HG03280 (cell line): ENCODE results near the gene NAA35.
"Not testable (repeated sequence)": the region's sequence is repeated elsewhere in the genome, so short reads cannot be mapped to it uniquely, and the experiment has no call there.

Experiments used
- ATAC-seq: cut with Tn5 transposase; IDR thresholded peaks from one replicate; pipeline ENCODE4 v1.9.1; 2021; ENCODE audit warnings: mild to moderate bottlenecking, moderate library complexity; ENCODE audit not compliant: unreplicated experiment

The NAA35 gene

DNA sequence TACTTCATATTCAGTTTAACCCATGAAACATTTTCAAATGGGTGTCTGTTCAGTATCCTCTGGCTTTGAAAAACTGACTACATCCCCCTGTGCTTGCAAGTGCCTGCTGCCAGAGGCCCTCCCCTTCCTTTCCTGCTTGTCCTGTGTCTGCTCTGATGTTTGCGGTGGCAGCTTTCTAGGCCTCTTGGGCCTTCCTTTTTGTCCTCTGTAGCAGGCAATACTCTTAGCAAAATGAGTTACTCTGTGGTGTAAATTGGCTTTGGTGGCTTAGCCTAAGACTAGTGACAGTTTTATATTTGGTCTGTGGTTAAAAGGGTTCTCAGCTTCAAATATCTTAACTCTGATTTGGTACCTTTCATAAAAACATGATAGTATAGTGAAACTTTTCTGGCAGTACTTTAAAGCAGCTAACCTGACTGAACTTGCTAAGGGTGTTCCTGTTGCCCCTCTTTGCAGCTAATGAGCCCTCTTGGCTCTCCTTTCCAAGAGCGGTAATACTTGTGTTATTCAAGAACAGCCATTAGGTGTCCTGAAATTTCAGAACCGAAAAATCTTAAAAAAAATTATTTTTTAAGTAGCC lies 81.8 kb downstream of the NAA35 start:
- no peak for ATAC-seq

- no peak for ATAC-seq
Observed at GRCh38 chr9:86027767-86028166, 86.8 kb downstream of the NAA35 start.

DNA sequence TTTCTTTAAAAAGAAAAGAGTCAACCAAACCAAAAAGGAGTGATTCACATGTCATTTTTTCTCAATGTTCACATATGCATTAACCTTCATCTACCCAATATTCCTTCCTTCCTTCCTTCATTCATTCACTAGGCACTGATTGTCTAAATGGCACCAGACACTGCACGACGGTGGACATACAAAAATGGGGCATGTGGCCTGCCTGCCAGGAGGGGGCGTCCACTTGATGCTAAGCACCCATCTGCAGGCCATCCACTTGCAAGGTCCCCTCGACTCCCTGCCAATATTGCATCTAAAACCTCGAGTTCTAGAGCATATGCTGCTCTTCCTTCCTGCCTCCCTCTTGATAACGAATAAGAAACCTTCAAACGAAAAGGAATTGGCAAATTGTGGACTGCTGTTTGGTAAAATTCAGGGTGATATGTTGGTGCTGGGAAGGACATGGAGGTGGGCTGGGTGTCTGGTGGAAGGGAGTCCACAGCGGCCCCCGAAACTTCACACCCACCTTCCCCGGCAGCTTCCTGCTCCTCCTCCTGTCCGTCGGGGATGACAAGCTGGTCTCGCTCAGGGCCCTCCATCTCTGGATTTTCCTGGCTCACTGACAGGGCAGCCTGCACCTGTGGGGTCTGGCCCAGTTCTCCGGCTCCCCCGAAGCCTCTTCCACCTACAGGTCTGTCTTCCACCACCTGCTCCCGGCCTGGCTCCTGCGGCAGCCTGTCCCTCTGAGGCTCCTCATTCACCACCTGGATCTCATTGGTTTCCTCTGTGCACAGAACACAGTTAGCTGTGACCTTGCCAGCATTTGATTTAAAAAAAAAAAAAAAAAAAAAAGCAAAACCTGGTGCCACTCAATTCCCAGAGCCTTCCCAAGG lies 94.2 kb downstream of the NAA35 start:
- ATAC-seq: no peak

DNA sequence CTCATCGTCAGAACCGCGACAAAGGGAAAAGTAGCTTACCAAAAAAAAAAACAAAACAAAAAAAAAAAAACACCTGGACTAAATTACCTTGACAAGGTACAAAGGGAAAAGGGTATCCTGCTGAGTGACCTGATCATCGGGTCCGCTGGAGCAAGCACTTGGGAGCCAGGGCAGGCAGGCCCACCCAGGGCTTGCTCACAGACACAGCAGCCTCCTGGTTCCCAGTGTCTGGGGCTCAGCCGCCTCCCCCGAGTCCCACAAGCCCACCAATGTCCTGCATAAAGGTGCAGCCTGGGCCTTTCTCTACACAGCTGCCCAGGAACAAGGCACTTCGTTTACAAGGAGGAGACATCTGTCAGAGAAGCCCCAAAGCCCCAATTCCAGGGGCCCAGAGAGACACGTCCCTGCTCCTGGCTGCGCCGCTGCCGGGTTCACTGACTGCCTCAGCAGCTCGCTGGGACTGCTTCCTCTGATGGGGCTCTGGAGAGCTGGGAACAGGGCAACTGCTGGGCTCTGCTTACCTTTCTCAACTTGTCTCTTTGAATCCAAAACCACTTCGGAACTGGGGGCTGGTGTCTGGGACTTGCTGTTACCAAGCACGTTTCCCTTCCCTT lies 95.0 kb downstream of the NAA35 start:
- ATAC-seq: no peak

DNA sequence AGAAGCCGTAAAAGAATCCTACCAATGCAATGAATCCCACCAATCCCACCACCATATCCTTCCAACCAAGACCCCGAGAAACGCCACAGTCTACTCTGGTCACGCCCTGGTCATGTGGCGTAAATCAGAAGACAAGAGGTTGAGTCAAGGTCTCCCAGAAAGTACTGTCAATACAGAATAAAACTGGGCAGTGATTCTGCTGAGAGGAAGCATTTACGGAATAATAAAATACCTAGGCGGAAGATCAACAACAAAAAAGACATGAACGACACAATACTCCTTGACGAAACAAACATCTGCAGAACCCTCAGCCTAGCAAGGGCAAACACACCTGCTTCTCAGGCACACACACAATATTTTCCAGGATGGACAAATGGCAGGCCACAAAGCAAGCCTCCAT lies 95.6 kb downstream of the NAA35 start:
- ATAC-seq: no peak

DNA sequence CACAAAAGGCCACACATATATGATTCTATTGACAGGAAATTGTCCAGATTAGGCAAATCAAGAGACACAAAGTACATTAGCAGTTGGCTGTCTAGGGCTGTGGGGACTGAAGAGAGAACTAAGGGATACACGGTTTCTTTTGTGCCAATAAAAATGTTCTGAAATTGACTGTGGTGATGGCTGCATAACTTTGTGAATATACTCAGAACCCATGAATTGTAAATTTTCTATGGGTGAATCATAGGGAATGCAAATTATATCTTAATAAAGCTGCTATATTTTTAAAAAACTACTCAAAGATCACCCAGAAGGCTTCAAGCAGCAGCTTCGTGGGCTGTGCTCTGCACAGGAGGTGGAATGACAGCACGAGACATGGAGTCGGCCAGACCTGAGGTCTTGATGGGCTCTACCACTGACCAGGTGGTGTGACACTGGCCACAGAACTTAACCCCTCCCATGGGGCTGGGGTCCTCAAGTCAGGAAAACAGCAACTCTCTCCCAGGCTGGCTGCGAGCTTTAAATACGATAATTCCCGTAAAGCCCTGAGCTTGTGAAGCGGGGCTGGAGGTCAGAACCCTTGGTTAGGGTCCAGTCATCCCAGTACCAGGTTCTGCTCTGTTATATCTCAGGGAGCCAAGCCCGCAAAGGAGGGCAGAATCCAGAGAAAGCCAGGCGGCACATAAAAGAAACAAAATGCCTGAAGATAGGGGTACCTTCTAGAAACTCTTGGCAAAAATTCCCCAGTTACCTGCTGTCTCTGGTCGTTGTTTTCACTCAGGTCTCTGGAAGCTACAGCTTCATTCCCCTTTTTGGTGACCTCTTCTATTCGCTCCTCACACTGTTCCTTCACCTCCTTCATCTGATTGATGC lies 99.3 kb downstream of the NAA35 start:
- ATAC-seq: no peak

DNA sequence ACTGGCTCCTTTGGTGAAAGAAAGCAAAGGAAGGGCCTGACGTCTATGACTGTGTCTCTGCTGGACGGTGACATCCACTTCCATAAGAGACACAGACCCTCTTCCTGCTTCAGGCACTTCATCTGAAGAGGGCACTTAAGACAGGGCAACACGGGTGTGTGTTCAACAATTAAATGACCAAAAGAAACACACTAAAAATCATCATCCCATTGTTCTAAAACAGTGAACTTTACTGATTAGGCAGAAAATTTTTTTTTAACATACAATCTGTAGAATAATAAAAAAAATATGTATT lies 99.9 kb downstream of the NAA35 start:
- ATAC-seq: no peak

DNA sequence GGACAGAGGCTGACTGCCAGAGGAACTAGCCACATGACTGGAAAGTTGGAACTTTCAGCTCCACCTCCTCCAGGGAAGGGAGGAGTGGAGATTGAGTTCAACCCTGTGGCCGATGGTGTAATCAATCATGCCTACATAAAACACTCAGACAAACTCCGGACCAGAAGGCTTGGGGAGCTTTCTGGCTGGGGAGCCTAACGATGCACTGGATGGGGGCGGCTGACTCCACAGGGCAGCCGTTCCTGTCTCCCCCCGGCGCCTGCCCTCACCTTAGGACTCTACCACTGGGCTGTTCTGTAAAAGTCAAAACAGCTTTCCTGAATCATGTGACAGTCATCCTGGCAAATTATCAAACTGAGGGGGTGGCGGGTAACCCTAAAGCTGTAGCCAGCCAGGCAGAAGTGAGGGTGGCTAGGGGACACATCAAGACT lies 100.4 kb downstream of the NAA35 start:
- no peak for ATAC-seq

DNA sequence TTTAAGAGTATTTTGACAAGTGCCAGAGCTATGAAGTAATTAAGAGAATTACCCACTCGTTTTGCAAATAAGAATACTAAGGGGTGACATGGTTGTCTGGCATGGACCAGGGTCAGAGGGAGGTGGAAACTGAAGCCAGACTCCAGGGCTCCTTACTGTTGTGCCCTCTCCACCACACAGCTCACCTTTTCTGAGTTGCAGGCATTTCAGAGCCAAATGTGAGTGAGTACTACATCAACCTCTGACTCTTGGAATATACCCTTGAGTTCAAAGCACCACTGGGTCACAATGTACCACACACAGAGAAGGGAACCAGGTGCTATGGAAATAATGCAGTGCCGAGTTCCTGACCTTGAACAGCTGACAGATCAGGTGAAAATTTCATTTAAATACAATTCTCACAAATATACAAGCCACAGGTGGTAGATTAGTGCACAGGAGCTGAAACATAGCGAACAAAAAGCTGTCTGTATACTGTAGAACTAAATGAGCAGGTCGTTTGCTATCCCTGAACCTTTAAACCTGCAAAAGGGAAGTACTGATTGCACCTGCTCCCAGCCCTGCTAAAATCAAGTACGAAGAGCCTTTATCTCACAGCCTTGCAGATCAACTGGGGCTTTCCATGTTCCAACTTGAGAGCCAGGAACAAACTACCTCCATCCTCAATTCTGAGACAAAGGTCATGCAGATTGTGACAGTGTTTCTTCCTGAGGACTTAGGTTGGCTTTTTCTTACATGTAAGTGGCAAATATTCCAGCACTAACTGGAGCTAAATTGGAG lies 101.4 kb downstream of the NAA35 start:
- no peak for ATAC-seq

GRCh38 chr9:86043586-86043985 lies 102.6 kb downstream of the NAA35 start:
- ATAC-seq: no peak

DNA sequence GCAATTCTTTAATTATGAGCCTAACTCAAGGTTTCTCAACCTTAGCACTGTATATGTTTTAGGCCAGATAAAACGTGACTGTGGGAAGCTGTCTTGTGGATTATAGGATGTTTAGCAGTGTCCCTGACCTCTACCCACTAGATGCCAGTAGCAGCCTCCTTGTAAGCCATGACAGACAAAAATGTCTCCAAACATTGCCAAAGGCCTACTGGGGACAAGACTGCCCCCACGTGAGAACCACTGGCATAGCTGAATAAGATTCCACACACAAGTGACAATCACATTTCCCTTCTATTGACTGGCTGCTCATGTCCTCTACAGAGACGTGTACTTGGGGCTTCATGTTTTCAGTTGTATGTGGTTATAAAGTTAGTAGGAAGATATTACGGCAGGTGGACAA lies 103.1 kb downstream of the NAA35 start:
- no peak for ATAC-seq

DNA sequence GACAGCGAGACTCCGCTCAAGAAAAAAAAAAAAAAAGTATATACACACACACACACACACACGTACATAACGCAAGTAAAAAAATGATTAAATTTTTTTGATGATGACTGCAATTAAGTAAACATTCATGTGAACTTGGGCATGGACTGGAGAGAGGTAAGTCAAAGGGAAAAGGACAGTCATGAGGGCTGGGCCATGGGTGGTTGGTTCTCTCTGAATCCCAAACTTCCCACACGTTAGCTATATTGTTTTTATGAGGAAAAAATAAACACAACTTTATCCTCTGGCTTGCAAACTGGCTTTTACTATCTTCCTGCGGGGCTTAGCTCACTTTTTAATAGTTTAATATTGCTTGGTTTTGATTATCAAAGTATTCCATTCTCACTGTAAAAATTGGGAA lies 104.7 kb downstream of the NAA35 start:
- no peak for ATAC-seq

- no peak for ATAC-seq
Observed at GRCh38 chr9:86046071-86046636, 105.2 kb downstream of the NAA35 start.

DNA sequence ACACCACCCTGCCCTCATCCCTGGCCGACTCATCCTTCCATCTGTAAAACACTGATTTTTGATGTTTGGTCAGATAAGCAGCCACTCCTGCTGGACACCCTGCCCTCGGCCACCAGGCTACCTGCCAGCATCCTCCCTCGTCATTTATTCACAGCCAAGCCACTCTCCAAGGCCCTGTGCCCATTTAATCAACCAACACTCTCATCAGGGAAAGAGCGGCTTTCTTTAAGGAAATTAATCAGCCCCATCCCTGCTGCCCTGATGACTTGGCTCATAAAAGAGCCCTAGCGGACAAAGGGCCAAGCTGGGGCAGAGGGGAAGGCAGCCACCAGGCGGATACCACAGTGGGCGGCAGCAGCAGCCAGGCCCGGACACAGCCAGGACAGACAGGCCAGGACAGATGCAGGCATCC lies 106.0 kb downstream of the NAA35 start:
- no peak for ATAC-seq

GRCh38 chr9:86047361-86047760 lies 106.4 kb downstream of the NAA35 start:
- no peak for ATAC-seq

GRCh38 chr9:86048018-86048742 lies 107.2 kb downstream of the NAA35 start:
- not testable (repeated sequence) for ATAC-seq

DNA sequence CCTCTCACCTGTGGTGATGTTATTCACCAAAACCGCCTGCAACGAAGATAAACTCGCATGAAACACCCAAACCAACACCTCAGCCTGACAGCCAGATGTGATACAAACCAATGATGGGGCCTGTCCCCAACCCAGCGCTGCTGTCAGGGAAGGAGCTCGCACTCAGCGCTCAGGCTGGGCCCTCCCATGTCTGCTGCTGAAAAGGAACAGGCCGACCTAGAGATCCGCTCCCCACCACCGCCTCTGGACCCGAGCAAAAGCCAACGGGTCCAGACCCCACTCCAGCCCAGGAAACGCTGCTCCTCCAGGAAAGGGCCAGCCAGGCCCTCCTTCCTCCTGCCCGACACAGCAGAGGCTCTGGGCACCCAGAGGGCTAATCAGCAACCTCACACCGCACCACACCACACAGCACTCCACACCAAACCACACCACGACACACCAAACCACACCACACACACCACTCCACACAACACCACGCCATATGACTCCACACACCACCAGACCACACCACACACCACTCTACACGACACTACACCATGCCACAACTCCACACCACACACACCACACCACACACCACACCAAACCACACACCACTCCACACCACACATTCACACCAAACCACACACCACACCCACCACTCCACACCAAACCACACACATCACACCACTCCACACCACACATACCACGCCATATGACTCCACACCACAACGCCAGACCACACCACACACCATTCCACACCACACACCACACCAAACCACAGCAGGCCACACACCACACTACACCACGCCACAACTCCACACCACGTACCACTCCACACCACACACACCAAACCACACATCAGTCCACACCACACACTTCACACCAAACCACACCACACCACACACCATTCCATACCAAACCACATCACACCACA lies 111.9 kb downstream of the NAA35 start:
- ATAC-seq: no peak

- no peak for ATAC-seq
Observed at GRCh38 chr9:86054695-86055094, 113.7 kb downstream of the NAA35 start.

DNA sequence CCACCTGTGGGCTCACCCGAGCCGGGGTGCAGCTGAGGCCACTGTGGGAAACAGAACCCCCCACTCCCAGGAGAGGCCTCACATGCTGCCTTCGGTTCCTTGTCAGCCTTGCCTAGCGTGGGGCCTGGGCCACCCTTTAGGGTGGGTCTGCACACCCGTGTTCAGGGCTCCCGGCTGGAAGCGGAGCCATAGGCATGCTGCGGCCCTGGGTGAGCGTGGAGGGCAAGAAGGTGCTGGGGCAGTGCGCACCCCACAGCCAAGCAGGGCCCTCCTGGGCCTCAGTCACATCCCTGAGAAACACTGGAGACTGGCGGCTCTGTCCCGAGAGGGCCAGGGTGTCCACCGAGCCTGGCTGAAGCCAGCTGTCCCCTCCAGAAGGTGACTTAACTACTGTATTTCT lies 116.5 kb downstream of the NAA35 start:
- ATAC-seq: no peak
